GM21528 (cell line): ENCODE data around the gene OR11G2.
"Not testable (repeated sequence)": the region's sequence is repeated elsewhere in the genome, so short reads cannot be mapped to it uniquely, and the experiment has no call there.

Source experiments
- ATAC-seq: cut with Tn5 transposase; IDR thresholded peaks from one replicate; pipeline ENCODE4 v1.9.1; 2021; ENCODE audit warnings: mild to moderate bottlenecking, moderate library complexity; ENCODE audit not compliant: unreplicated experiment, low FRiP score

Gene OR11G2

DNA sequence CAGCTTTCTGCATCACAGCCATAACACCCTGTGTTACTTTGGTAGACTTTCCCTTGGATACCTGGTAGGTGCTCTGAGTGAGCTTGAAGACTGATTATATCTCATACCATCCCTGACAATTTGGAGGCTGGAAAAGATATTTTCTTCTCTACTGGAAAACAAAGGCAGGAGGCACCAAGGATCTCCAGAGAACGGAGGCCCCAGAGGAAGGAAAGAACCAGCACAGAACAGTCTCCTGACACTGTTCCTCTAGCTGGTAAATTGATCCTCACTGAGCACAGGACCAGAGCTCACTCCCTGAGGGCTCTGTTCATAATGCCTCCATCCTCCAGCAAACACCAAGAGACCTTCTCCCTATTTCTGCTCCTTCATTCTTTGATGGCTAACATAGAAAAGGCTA, at the start of gene OR11G2:
TSS of gene OR11G2 (plus strand) at position 301 of the 400 bp plus-strand sequence. CDS start 6,542 bp downstream, outside the sequence.
- ATAC-seq, result no peak

DNA sequence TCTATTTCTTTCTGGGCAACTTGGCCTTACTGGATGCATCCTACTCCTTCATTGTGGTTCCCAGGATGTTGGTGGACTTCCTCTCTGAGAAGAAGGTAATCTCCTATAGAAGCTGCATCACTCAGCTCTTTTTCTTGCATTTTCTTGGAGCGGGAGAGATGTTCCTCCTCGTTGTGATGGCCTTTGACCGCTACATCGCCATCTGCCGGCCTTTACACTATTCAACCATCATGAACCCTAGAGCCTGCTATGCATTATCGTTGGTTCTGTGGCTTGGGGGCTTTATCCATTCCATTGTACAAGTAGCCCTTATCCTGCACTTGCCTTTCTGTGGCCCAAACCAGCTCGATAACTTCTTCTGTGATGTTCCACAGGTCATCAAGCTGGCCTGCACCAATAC, 46.8 kb upstream of the OR11G2 start:
- ATAC-seq, result no peak

- no peak for ATAC-seq
Measured at GRCh38 chr14:20144820-20145219, 45.9 kb upstream of the OR11G2 start.

DNA sequence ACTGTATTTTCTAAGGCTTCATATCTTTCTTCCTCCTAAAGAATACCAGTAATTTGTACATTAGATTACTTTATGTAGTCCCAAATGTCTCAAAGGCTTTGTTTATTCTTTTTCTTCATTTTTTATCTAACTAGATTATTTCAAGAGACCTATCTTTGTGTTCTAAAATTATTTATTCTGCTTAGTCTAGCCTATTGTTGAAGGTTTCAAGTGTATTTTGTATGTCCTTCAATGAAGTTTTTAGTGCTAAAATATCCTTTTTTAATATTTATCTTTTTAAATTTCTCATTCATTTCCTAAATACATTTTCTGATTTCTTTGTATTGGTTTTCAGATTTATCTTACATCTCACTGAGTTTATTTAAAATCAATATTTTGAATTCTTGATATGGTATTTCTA, 26.2 kb upstream of the OR11G2 start:
- ATAC-seq, result no peak

- ATAC-seq, result no peak
Measured at GRCh38 chr14:20167091-20167490, 23.6 kb upstream of the OR11G2 start.

GRCh38 chr14:20169852-20170251, 20.8 kb upstream of the OR11G2 start:
- ATAC-seq, result not testable (repeated sequence)

DNA sequence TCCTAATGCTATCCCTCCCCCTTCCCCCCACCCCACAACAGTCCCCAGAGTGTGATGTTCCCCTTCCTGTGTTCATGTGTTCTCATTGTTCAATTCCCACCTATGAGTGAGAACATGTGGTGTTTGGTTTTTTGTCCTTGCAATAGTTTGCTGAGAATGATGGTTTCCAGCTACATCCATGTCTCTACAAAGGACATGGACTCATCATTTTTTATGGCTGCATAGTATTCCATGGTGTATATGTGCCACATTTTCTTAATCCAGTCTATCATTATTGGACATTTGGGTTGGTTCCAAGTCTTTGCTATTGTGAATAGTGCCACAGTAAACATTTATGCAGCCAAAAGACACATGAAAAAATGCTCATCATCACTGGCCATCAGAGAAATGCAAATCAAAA, 16.5 kb upstream of the OR11G2 start:
- ATAC-seq, result not testable (repeated sequence)

DNA sequence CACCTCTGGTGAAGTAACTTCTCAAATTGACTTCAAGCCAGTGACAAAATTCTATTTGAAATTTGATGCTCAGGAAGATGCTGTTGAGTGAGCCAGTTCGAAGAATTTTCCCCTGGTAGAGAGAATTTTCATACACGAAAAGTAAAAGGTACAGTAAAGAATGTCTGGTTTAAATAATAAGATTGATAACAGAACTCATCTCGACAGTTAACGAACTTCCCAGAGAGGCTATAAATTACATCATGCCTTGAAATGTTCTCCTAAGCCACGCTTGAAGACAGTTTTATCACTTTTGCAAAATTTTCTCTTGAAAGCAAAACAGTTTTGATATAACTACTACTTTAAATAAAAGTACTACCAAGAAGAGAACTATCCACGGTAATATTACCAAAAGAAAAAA, 14.4 kb upstream of the OR11G2 start:
- ATAC-seq, result no peak

- no peak for ATAC-seq
Measured at GRCh38 chr14:20177433-20177974, 13.2 kb upstream of the OR11G2 start.

DNA sequence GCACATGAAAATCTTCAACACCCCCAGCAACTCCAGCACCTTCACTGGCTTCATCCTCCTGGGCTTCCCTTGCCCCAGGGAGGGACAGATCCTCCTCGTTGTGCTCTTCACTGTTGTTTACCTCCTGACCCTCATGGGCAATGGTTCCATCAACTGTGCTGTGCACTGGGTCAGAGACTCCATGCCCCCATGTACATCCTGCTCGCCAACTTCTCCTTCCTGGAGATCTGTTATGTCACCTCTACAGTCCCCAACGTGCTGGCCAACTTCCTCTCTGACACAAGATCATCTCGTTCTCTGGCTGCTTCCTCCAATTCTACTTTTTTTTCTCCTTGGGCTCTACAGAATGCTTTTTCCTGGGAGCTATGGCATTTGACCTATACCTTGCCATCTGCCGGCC, 11.5 kb upstream of the OR11G2 start:
- ATAC-seq, result no peak

- ATAC-seq, result no peak
Measured at GRCh38 chr14:20179880-20180279, 10.8 kb upstream of the OR11G2 start.

GRCh38 chr14:20180486-20180885, 10.2 kb upstream of the OR11G2 start:
- no peak for ATAC-seq

- no peak for ATAC-seq
Measured at GRCh38 chr14:20184181-20184580, 6.5 kb upstream of the OR11G2 start.

- ATAC-seq, result no peak
Measured at GRCh38 chr14:20191396-20191795, 700 bp downstream of the OR11G2 start.

DNA sequence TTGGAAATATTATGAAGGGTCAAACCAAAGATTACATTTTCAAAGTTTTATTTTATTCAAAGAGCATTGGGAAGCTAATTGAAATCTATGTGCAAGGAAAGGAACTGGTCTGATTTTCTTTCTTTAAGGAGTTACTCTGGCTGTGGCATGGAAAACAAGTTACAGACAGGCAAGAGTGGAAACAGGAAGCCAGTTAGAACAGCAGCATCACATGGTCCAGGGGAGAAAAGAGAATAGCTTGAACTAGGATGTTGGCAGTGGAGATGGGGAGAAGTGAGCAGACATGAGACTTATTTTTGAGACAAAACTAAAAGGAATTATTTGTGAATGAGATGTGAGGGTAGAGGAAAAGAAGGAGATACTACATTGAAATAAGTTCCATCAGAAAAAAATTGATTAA, 3.4 kb downstream of the OR11G2 start:
- ATAC-seq, result no peak

DNA sequence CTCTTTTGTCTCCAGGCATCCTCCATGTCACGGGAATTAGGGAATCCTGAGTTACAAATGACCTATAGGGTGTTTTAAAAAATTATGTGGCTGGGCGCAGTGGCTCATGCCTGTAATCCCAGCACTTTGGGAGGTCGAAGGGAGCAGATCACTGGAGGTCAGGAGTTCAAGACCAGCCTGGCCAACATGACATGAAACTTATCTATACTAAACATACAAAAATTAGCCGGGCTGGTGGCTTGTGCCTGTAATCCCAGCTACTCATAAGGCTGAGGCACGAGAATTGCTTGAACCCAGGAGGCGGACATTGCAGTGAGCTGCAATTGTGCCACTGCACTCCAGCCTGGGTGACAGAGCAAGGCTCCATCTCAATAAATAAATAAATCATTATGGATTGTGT, 4.5 kb downstream of the OR11G2 start:
- ATAC-seq, result not testable (repeated sequence)

GRCh38 chr14:20195911-20196310, 5.2 kb downstream of the OR11G2 start:
- ATAC-seq, result no peak

- no peak for ATAC-seq
Measured at GRCh38 chr14:20197459-20197858, 6.8 kb downstream of the OR11G2 start.

DNA sequence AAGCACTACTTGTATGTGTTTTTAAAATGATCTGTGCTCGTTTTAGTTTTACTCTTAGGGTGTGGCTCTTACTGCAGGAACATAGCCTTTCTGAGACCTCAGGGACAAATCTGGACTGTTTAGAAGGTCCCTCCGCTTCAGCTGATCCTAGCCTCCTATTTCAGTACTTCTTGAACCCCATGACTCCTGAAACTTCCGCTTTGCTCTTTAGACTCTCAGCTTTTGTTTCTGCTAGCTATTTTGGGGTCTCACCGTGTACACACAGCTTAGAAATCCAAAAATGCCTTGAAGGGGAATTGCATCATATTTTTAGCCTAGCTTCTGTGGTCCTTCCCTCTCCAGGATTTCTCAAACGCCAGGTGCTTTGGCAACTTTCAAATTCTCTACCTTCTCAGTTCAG, 8.3 kb downstream of the OR11G2 start:
- ATAC-seq, result no peak

- no peak for ATAC-seq
Measured at GRCh38 chr14:20204721-20205120, 14.0 kb downstream of the OR11G2 start.

- no peak for ATAC-seq
Measured at GRCh38 chr14:20209595-20209994, 18.9 kb downstream of the OR11G2 start.

- not testable (repeated sequence) for ATAC-seq
Measured at GRCh38 chr14:20212406-20212805, 21.7 kb downstream of the OR11G2 start.

- ATAC-seq, result no peak
Measured at GRCh38 chr14:20215196-20215595, 24.5 kb downstream of the OR11G2 start.
